ENCODE data around the gene SLC25A4.

SLC25A4 gene

GRCh38 chr4:185100423-185100822 lies 42.6 kb upstream of the SLC25A4 start:
- no peak for ATAC-seq
- TF ChIP-seq SNAI2 (CRISPR knock-in tag; IDR thresholded peaks at IDR 0.05) (no peak), TCF4 (CRISPR knock-in tag; IDR thresholded peaks at IDR 0.05; ENCODE audit: borderline replicate concordance) (no peak), ZC3H10 (CRISPR knock-in tag; IDR thresholded peaks at IDR 0.05) (no peak), RARB (CRISPR knock-in tag; IDR thresholded peaks at IDR 0.05) (no peak), POU6F1 (CRISPR knock-in tag; IDR thresholded peaks at IDR 0.05; ENCODE audit: borderline replicate concordance, low read depth) (no peak), ARNTL (CRISPR knock-in tag; IDR thresholded peaks at IDR 0.05; ENCODE audit: borderline replicate concordance, low read depth) (no peak)
- TF ChIP-seq, protein P1, sequence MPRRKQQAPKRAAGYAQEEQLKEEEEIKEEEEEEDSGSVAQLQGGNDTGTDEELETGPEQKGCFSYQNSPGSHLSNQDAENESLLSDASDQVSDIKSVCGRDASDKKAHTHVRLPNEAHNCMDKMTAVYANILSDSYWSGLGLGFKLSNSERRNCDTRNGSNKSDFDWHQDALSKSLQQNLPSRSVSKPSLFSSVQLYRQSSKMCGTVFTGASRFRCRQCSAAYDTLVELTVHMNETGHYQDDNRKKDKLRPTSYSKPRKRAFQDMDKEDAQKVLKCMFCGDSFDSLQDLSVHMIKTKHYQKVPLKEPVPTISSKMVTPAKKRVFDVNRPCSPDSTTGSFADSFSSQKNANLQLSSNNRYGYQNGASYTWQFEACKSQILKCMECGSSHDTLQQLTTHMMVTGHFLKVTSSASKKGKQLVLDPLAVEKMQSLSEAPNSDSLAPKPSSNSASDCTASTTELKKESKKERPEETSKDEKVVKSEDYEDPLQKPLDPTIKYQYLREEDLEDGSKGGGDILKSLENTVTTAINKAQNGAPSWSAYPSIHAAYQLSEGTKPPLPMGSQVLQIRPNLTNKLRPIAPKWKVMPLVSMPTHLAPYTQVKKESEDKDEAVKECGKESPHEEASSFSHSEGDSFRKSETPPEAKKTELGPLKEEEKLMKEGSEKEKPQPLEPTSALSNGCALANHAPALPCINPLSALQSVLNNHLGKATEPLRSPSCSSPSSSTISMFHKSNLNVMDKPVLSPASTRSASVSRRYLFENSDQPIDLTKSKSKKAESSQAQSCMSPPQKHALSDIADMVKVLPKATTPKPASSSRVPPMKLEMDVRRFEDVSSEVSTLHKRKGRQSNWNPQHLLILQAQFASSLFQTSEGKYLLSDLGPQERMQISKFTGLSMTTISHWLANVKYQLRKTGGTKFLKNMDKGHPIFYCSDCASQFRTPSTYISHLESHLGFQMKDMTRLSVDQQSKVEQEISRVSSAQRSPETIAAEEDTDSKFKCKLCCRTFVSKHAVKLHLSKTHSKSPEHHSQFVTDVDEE (CRISPR knock-in tag; IDR thresholded peaks at IDR 0.05), result no peak

DNA sequence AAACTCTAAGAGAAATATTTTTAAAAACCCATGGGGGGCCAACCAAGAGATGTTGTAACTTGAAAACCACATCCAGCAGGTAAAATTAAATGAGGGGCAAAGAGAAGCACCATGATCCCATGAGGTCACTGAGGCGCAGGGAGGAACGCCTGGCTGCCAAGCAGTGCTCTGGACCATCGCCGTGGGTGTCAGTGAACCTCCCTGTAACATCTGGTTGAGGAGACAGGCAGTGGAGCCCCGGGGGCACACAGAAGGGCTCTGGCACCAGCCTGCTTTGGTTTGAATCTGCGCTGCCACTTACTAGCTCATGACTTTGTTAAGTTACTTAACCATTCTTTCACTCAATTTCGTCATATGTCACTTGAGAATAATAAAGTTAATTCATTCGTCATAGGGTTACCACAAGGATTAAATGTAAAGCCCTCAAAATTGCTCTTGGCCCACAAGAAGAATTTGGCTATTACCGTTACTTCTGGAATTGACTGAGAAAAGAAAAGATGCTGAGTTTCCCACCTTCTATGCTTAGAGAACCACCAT lies 41.6 kb upstream of the SLC25A4 start:
- peak; percentile 28; the same call in 1 of the 3 replicates for ATAC-seq

More for the DNA sequence above, 41.6 kb upstream of the SLC25A4 start:
- TF ChIP-seq OSR1 (CRISPR knock-in tag; IDR thresholded peaks at IDR 0.05) (no peak), ZNF8 (CRISPR knock-in tag; IDR thresholded peaks at IDR 0.05) (no peak), PPARA (CRISPR knock-in tag; IDR thresholded peaks at IDR 0.05; ENCODE audit: borderline replicate concordance) (no peak), ESRRG (CRISPR knock-in tag; IDR thresholded peaks at IDR 0.05) (no peak), ZC3H10 (CRISPR knock-in tag; IDR thresholded peaks at IDR 0.05) (no peak), TCF4 (CRISPR knock-in tag; IDR thresholded peaks at IDR 0.05; ENCODE audit: borderline replicate concordance) (no peak), BACH2 (CRISPR knock-in tag; IDR thresholded peaks at IDR 0.05; ENCODE audit: borderline replicate concordance) (no peak), SNAI2 (CRISPR knock-in tag; IDR thresholded peaks at IDR 0.05) (no peak), ISL1 (CRISPR knock-in tag; IDR thresholded peaks at IDR 0.05) (no peak), ARNTL (CRISPR knock-in tag; IDR thresholded peaks at IDR 0.05; ENCODE audit: borderline replicate concordance, low read depth) (no peak), TOX (CRISPR knock-in tag; IDR thresholded peaks at IDR 0.05; ENCODE audit: borderline replicate concordance) (no peak), ZNF565 (CRISPR knock-in tag; conservative IDR thresholded peaks at IDR 0.05; ENCODE audit: low read depth) (no peak), RARB (CRISPR knock-in tag; IDR thresholded peaks at IDR 0.05) (no peak), ZFP30 (CRISPR knock-in tag; IDR thresholded peaks at IDR 0.05) (no peak), POU6F1 (CRISPR knock-in tag; IDR thresholded peaks at IDR 0.05; ENCODE audit: borderline replicate concordance, low read depth) (no peak), CSDC2 (CRISPR knock-in tag; IDR thresholded peaks at IDR 0.05) (no peak), ZNF70 (CRISPR knock-in tag; IDR thresholded peaks at IDR 0.05) (no peak)
- TF ChIP-seq, protein P2, sequence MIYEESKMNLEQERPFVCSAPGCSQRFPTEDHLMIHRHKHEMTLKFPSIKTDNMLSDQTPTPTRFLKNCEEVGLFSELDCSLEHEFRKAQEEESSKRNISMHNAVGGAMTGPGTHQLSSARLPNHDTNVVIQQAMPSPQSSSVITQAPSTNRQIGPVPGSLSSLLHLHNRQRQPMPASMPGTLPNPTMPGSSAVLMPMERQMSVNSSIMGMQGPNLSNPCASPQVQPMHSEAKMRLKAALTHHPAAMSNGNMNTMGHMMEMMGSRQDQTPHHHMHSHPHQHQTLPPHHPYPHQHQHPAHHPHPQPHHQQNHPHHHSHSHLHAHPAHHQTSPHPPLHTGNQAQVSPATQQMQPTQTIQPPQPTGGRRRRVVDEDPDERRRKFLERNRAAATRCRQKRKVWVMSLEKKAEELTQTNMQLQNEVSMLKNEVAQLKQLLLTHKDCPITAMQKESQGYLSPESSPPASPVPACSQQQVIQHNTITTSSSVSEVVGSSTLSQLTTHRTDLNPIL (CRISPR knock-in tag; IDR thresholded peaks at IDR 0.05; ENCODE audit: low read depth), result no peak
- TF ChIP-seq, protein P3, sequence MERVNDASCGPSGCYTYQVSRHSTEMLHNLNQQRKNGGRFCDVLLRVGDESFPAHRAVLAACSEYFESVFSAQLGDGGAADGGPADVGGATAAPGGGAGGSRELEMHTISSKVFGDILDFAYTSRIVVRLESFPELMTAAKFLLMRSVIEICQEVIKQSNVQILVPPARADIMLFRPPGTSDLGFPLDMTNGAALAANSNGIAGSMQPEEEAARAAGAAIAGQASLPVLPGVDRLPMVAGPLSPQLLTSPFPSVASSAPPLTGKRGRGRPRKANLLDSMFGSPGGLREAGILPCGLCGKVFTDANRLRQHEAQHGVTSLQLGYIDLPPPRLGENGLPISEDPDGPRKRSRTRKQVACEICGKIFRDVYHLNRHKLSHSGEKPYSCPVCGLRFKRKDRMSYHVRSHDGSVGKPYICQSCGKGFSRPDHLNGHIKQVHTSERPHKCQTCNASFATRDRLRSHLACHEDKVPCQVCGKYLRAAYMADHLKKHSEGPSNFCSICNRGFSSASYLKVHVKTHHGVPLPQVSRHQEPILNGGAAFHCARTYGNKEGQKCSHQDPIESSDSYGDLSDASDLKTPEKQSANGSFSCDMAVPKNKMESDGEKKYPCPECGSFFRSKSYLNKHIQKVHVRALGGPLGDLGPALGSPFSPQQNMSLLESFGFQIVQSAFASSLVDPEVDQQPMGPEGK (CRISPR knock-in tag; IDR thresholded peaks at IDR 0.05; ENCODE audit: borderline replicate concordance), result no peak
- TF ChIP-seq, protein P1 (CRISPR knock-in tag; IDR thresholded peaks at IDR 0.05), result no peak

Measured in SK-N-SH treated with all-trans-retinoic acid at 6 μM for 48 hours (cell line).